Epithelial cell of esophagus (primary cell): ENCODE measurements around the gene SSH3.

Experiments
- DNase-seq: peaks from one replicate; pipeline ENCODE4 v3.0.0; 2010; ENCODE audit warnings: low read depth
- H3K4me3 ChIP-seq: 2 replicates; pipeline ENCODE4 v1.5.1; 2011; ENCODE audit warnings: mild to moderate bottlenecking, low read length, control low read depth
- TF ChIP-seq, protein P1 (sequence below): IDR thresholded peaks from 2 replicates; pipeline ENCODE4 v1.5.1; 2011; ENCODE audit warnings: low read depth, mild to moderate bottlenecking, low read length, control low read depth, inconsistent platforms; ENCODE audit not compliant: insufficient read depth; ENCODE audit errors: missing control alignments

The SSH3 gene

GRCh38 chr11:67260406-67260805 is 42.9 kb upstream of the SSH3 start:
- DNase-seq: no peak
- TF ChIP-seq, protein P1, sequence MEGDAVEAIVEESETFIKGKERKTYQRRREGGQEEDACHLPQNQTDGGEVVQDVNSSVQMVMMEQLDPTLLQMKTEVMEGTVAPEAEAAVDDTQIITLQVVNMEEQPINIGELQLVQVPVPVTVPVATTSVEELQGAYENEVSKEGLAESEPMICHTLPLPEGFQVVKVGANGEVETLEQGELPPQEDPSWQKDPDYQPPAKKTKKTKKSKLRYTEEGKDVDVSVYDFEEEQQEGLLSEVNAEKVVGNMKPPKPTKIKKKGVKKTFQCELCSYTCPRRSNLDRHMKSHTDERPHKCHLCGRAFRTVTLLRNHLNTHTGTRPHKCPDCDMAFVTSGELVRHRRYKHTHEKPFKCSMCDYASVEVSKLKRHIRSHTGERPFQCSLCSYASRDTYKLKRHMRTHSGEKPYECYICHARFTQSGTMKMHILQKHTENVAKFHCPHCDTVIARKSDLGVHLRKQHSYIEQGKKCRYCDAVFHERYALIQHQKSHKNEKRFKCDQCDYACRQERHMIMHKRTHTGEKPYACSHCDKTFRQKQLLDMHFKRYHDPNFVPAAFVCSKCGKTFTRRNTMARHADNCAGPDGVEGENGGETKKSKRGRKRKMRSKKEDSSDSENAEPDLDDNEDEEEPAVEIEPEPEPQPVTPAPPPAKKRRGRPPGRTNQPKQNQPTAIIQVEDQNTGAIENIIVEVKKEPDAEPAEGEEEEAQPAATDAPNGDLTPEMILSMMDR: no peak
- H3K4me3 ChIP-seq: no peak overlapping the region

DNA sequence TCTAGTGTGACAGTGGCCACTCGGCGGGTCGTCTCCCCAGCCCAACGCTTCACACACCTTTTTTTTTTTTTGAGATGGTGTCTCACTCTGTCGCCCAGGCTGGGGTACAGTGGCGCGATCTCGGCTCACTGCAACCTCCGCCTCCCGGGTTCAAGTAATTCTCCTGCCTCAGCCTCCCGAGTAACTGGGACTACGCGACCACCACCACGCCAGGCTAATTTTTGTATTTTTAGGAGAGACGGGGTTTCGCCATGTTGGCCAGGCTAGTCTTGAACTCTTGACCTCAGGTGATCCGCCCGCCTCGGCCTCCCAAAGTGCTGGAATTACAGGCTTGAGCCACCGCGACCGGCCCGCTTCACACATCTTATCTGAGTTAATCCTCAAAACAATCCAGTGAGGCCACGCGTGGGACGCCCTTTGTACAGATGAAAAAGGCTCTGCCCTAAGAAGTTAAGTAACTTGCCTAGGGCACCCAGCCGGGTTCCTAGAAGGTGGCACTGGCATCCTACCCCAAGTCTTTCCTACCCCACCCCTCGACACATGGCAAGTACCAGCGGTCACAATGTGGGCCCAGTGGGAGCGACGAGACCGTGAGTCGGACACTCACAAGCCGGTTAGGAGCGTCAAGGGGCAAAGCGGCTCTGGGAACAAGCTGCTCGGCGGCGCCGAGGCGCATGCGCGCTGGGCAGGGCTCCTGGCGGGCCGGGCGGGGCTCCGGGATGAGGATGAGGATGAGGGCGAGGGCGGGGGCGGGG is 42.3 kb upstream of the SSH3 start:
- peak; percentile 43 for DNase-seq
- H3K4me3 ChIP-seq: peak overlapping the region; percentile 27

- TF ChIP-seq, protein P1: peak; percentile 28
- H3K4me3 ChIP-seq: no peak overlapping the region
- no peak for DNase-seq
Measured at GRCh38 chr11:67261640-67261945, 41.7 kb upstream of the SSH3 start.

GRCh38 chr11:67261946-67262681 is 41.2 kb upstream of the SSH3 start:
- H3K4me3 ChIP-seq: no peak overlapping the region
- no peak for DNase-seq
- TF ChIP-seq, protein P1: no peak

DNA sequence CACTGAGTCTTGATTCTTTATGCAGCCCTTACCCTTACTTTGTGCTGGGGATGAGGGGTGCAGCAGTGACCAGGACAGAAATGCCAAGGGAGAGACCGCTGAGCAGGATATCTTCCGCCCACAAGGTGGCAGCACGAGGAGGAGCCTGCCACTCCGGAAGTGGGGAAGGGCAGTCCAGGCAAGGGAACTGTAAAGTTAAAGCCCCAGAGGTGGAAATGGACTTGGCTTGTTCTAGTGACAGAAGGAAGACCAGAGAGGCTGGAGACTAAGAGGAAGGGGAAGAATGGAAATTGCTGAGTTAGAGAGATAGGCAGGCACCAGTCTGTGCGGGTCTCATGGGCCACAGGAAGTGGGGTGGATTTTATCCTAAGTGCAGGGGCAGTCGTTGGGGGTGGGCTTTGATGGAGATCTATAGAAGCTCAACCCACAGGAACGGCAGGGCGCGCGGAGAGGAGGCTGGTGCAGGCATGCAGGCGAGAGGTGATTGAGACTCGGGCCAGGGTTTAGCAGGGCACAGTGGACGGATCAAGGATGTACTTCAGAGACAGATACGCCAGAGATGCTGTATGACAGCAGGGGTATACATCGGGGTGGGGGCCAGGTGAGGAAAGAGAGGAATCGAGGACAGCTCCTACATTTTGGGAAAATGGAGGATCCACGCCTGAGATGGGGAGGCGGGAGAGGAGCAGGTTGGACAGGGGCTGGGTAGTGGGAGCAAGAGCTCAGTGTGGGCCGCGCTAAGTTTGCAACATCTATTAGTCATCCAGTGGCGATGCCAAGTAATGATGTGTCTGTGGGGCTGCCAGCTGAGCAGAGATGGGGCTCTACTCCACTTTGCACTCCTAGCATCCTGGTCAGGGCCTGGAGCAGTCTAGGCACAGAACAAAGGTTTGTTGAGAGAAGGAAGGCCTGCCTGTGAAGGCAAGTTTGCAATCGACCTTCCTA is 40.3 kb upstream of the SSH3 start:
- TF ChIP-seq, protein P1: peak; percentile 88
- DNase-seq: peak; percentile 92
- no peak overlapping the region for H3K4me3 ChIP-seq

- no peak for DNase-seq
- TF ChIP-seq, protein P1: no peak
- H3K4me3 ChIP-seq: no peak overlapping the region
Measured at GRCh38 chr11:67264260-67264659, 39.1 kb upstream of the SSH3 start.
